CD4-positive, alpha-beta T cell treated with Interleukin-6 at 100 ng/mL for 8 hours (primary cell): ENCODE results near the gene KCNF1.

ENCODE experiments used
- DNase-seq: peaks from one replicate; pipeline ENCODE4 v3.0.0-alpha.2; 2020; ENCODE audit warnings: mixed read lengths, low spot score

Gene KCNF1

GRCh38 chr2:10879624-10880585 is 31.8 kb upstream of the KCNF1 start:
- DNase-seq = no peak

GRCh38 chr2:10880586-10881321 is 31.0 kb upstream of the KCNF1 start:
- DNase-seq = no peak

GRCh38 chr2:10882568-10882967 is 29.2 kb upstream of the KCNF1 start:
- no peak for DNase-seq

GRCh38 chr2:10883066-10883465 is 28.7 kb upstream of the KCNF1 start:
- DNase-seq = no peak

GRCh38 chr2:10883801-10884478 is 27.8 kb upstream of the KCNF1 start:
- DNase-seq = no peak

GRCh38 chr2:10884574-10884975 is 27.2 kb upstream of the KCNF1 start:
- no peak for DNase-seq

GRCh38 chr2:10885094-10885860 is 26.5 kb upstream of the KCNF1 start:
- DNase-seq = no peak

- DNase-seq = no peak
These were observed 24.3 kb upstream of the KCNF1 start for GRCh38 chr2:10887476-10887875.

GRCh38 chr2:10889651-10890215 is 22.0 kb upstream of the KCNF1 start:
- DNase-seq = no peak

GRCh38 chr2:10890706-10891270 is 20.9 kb upstream of the KCNF1 start:
- no peak for DNase-seq

GRCh38 chr2:10891390-10891789 is 20.3 kb upstream of the KCNF1 start:
- no peak for DNase-seq

GRCh38 chr2:10891848-10892247 is 19.9 kb upstream of the KCNF1 start:
- DNase-seq = no peak

GRCh38 chr2:10892316-10892715 is 19.4 kb upstream of the KCNF1 start:
- DNase-seq = no peak

GRCh38 chr2:10892796-10893350 is 18.9 kb upstream of the KCNF1 start:
- DNase-seq = no peak

GRCh38 chr2:10894264-10894935 is 17.3 kb upstream of the KCNF1 start:
- DNase-seq = no peak

GRCh38 chr2:10895231-10895630 is 16.5 kb upstream of the KCNF1 start:
- no peak for DNase-seq

- DNase-seq = no peak
These were observed 13.8 kb upstream of the KCNF1 start for GRCh38 chr2:10897956-10898355.

GRCh38 chr2:10900216-10901109 is 11.3 kb upstream of the KCNF1 start:
- DNase-seq = no peak
